Activated CD4-positive, alpha-beta T cell treated with anti-CD3 and anti-CD28 coated beads, Interleukin-2, amount 10 ng/mL, durations not matched to agents 7 days and 5 days (primary cell): ENCODE results near the gene CMTM2. TPM values are rescaled to one million over a fixed set of nuclear protein-coding genes. Genes with fewer than 3 reads are reported as not detected.
A peak's percentile ranks its signal among the peaks of the same experiment; 100 is the strongest.

Source experiments
- CTCF ChIA-PET: fragments of 350-600 bp; sonication (Branson Sonifier 250); formaldehyde crosslinking; loops from one replicate; lab custom pipeline; 2021; ENCODE audit warnings: antibody characterized with exemption; lab: Charles Lee
- POLR2A ChIA-PET: fragments of 350-600 bp; sonication (Branson Sonifier 250); formaldehyde crosslinking; loops from one replicate; lab custom pipeline; 2021; ENCODE audit warnings: antibody characterized with exemption; lab: Charles Lee
- DNase-seq: peaks from one replicate; pipeline ENCODE4 v3.0.0-alpha.2; 2020
- H3K27ac Mint-ChIP-seq: one replicate; pipeline ENCODE4 v1.8.0; 2021; ENCODE audit warnings: mild to moderate bottlenecking, moderate library complexity, mixed read lengths
- H3K27me3 Mint-ChIP-seq: one replicate; pipeline ENCODE4 v1.8.0; 2021; ENCODE audit warnings: mixed read lengths
- H3K36me3 Mint-ChIP-seq: one replicate; pipeline ENCODE4 v1.8.0; 2021; ENCODE audit warnings: low read depth, mixed read lengths
- H3K4me1 Mint-ChIP-seq: one replicate; pipeline ENCODE4 v1.8.0; 2021; ENCODE audit warnings: mixed read lengths
- H3K4me3 Mint-ChIP-seq: one replicate; pipeline ENCODE4 v1.8.0; 2021; ENCODE audit warnings: mild to moderate bottlenecking, moderate library complexity, mixed read lengths
- H3K9me3 Mint-ChIP-seq: one replicate; pipeline ENCODE4 v1.8.0; 2021; ENCODE audit warnings: mixed read lengths
- total RNA-seq, 2 experiments: library from RNA; stranded (reverse); gene quantifications; one replicate each; pipeline ENCODE4 v1.2.3, GENCODE V29; 2021

CMTM2 gene
- total RNA-seq, 2 experiments from 2014 or later: 0.73 to 0.97 TPM

DNA sequence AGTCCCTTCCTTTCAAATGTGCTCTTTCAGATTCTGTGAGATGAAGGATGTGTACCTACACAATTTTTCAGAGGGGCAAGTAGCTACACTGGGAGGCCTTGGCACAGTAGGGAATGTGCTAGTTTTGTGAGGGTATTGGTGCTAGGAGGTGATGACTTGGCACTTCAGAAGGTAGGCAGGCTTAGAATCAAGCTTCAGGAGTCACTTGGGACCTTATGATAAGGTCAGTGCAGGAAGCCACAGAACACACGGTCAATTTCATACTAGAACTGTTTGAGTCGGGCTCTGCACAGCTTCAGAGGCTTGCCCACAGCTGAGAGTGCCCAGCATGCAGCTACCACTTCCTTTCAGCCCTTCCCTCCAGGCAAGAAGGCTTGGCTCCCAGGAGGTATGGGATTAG, 6.9 kb upstream of the CMTM2 start:
- DNase-seq: no peak
- no peaks in the 10 kb centered on the region for H3K9me3 Mint-ChIP-seq
- no peak overlapping the region for H3K4me3 Mint-ChIP-seq
- ChIA-PET POLR2A (no interaction called here), CTCF (no interaction called here)
- peak overlapping the region; percentile 68 for H3K27ac Mint-ChIP-seq
- H3K27me3 Mint-ChIP-seq: peaks cover 5% of the 10 kb centered on the region
- H3K36me3 Mint-ChIP-seq: peaks cover 10% of the 10 kb centered on the region
- peaks cover 2% of the 10 kb centered on the region for H3K4me1 Mint-ChIP-seq

GRCh38 chr16:66574081-66574480, 5.2 kb upstream of the CMTM2 start:
- Mint-ChIP-seq H3K4me3 (no peak overlapping the region), H3K4me1 (peaks cover 11% of the 10 kb centered on the region), H3K36me3 (peaks cover 8% of the 10 kb centered on the region), H3K27ac (peak overlapping the region; percentile 2), H3K27me3 (peaks cover 21% of the 10 kb centered on the region), H3K9me3 (no peaks in the 10 kb centered on the region)
- CTCF ChIA-PET: interaction anchor here (0.6 to 1.7 kb wide), 5 partner anchors 12 to 93 kb away, joined by 3 to 6 read pairs (median 4); partner anchors contain the start of gene CKLF
- POLR2A ChIA-PET: interaction anchor here (0.6 kb wide), 1 partner anchor 70 kb away, joined by 7 read pairs; no protein-coding TSS in a partner anchor
- no peak for DNase-seq

GRCh38 chr16:66574531-66574930, 4.7 kb upstream of the CMTM2 start:
- Mint-ChIP-seq H3K4me3 (no peak overlapping the region), H3K4me1 (peaks cover 11% of the 10 kb centered on the region), H3K36me3 (peaks cover 7% of the 10 kb centered on the region), H3K9me3 (no peaks in the 10 kb centered on the region), H3K27me3 (peaks cover 25% of the 10 kb centered on the region), H3K27ac (no peak overlapping the region)
- CTCF ChIA-PET: interaction anchor here (1.7 kb wide), 1 partner anchor 22 kb away, joined by 6 read pairs; the partner anchor contains the start of gene CKLF
- POLR2A ChIA-PET: no interaction called here
- DNase-seq: no peak

- no peak overlapping the region for H3K4me3 Mint-ChIP-seq
- ChIA-PET CTCF (interaction anchor here (1.7 kb wide), 1 partner anchor 22 kb away, joined by 6 read pairs; the partner anchor contains the start of gene CKLF), POLR2A (no interaction called here)
- peaks cover 30% of the 10 kb centered on the region for H3K27me3 Mint-ChIP-seq
- peaks cover 5% of the 10 kb centered on the region for H3K36me3 Mint-ChIP-seq
- H3K27ac Mint-ChIP-seq: no peak overlapping the region
- peaks cover 15% of the 10 kb centered on the region for H3K4me1 Mint-ChIP-seq
- no peaks in the 10 kb centered on the region for H3K9me3 Mint-ChIP-seq
- DNase-seq: no peak
These were observed 4.2 kb upstream of the CMTM2 start for GRCh38 chr16:66575060-66575459.

- no peak for DNase-seq
- CTCF ChIA-PET: interaction anchor here (1.2 to 3.1 kb wide), 3 partner anchors 11 to 13 kb away, joined by 6 to 11 read pairs (median 7); no protein-coding TSS in a partner anchor
- Mint-ChIP-seq H3K4me3 (no peak overlapping the region), H3K9me3 (no peaks in the 10 kb centered on the region), H3K36me3 (peaks cover 5% of the 10 kb centered on the region), H3K27ac (no peak overlapping the region), H3K27me3 (peaks cover 40% of the 10 kb centered on the region), H3K4me1 (peaks cover 13% of the 10 kb centered on the region)
- POLR2A ChIA-PET: no interaction called here
These were observed 3.0 kb upstream of the CMTM2 start for GRCh38 chr16:66576296-66576695.

- no peaks in the 10 kb centered on the region for H3K9me3 Mint-ChIP-seq
- H3K4me3 Mint-ChIP-seq: no peak overlapping the region
- H3K27ac Mint-ChIP-seq: no peak overlapping the region
- peaks cover 40% of the 10 kb centered on the region for H3K27me3 Mint-ChIP-seq
- ChIA-PET POLR2A (no interaction called here), CTCF (interaction anchor here (1.1 to 1.7 kb wide), 6 partner anchors 9 to 104 kb away, joined by 3 to 6 read pairs (median 4); partner anchors contain the start of gene CKLF)
- peaks cover 5% of the 10 kb centered on the region for H3K36me3 Mint-ChIP-seq
- DNase-seq: no peak
- peaks cover 16% of the 10 kb centered on the region for H3K4me1 Mint-ChIP-seq
These were observed 1.4 kb downstream of the CMTM2 start for GRCh38 chr16:66580605-66581209.

DNA sequence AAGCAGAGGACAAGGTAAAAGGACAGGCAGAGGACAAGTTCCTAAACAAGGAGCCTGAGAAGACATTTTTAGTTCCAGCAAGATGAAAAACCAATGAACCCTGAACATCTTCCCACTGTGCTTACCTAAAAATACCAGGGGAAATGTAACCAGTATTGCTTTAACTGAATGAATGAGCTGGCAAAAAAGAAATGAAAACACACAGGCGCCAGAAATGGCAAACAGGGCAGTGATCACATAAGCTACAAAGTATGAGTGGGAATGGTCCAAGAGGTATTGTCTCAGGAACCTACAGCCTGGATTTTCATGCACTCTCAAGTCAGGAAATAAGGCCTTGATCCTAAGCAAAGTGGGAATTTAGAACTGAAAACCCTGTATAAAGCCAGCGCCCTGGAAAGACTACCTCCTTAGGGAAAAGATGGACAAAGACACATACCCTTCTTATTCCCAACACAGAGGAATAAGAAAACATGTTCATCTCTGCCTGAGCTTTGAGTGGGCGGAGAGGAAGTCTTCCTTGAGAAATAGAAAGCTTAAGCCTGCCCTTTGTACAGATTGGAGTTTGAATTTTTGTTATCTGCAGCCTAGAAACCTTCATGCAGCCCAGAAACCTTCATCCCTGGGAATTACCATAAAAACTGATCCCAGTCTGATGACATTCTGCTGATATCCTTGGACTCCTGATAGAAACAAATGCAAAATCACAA, 2.1 kb downstream of the CMTM2 start:
- peaks cover 40% of the 10 kb centered on the region for H3K27me3 Mint-ChIP-seq
- peaks cover 18% of the 10 kb centered on the region for H3K4me1 Mint-ChIP-seq
- CTCF ChIA-PET: interaction anchor here (1.0 to 1.6 kb wide), 5 partner anchors 8 to 105 kb away, joined by 3 to 5 read pairs (median 4); no protein-coding TSS in a partner anchor
- no peak overlapping the region for H3K4me3 Mint-ChIP-seq
- H3K9me3 Mint-ChIP-seq: no peaks in the 10 kb centered on the region
- no peak for DNase-seq
- no peak overlapping the region for H3K27ac Mint-ChIP-seq
- POLR2A ChIA-PET: no interaction called here
- H3K36me3 Mint-ChIP-seq: peaks cover 5% of the 10 kb centered on the region

- ChIA-PET POLR2A (no interaction called here), CTCF (interaction anchor here (0.7 to 1.6 kb wide), 4 partner anchors 12 to 24 kb away, joined by 3 to 4 read pairs (median 4); no protein-coding TSS in a partner anchor)
- Mint-ChIP-seq H3K4me3 (no peak overlapping the region), H3K4me1 (peaks cover 43% of the 10 kb centered on the region), H3K36me3 (no peaks in the 10 kb centered on the region), H3K27me3 (peaks cover 4% of the 10 kb centered on the region), H3K9me3 (no peaks in the 10 kb centered on the region), H3K27ac (peak overlapping the region; percentile 4)
- DNase-seq: no peak
These were observed 6.4 kb downstream of the CMTM2 start for GRCh38 chr16:66585481-66586239.

DNA sequence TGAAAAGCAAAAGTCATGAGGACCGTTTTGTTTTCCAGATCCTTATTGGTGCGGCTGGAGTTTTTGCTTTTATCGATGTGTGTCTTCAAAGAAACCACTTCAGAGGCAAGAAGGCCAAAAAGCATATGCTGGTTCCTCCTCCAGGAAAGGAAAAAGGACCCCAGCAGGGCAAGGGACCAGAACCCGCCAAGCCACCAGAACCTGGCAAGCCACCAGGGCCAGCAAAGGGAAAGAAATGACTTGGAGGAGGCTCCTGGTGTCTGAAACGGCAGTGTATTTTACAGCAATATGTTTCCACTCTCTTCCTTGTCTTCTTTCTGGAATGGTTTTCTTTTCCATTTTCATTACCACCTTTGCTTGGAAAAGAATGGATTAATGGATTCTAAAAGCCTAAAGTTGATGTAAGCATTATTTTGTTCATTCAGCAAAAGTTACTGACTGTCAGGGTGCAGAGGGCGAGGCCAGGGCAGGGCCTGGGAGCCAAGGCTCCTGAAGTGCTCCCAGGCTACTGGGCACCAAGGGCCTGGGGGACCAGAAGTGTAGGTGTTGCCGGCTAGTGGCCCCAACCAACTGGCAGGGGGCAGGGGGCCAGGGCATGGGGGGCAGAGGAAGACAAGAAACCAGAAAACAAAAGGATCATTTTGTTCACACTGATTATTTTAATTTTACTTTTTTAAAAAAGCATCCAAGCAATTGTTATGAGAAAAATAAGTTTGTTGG, 8.8 kb downstream of the CMTM2 start:
- POLR2A ChIA-PET: no interaction called here
- Mint-ChIP-seq H3K27ac (peak overlapping the region; percentile 36), H3K9me3 (no peaks in the 10 kb centered on the region), H3K27me3 (no peaks in the 10 kb centered on the region), H3K4me3 (no peak overlapping the region), H3K4me1 (peaks cover 53% of the 10 kb centered on the region), H3K36me3 (no peaks in the 10 kb centered on the region)
- CTCF ChIA-PET: interaction anchor here (1.3 kb wide), 2 partner anchors 11 to 63 kb away, joined by 4 to 7 read pairs; no protein-coding TSS in a partner anchor
- no peak for DNase-seq

DNA sequence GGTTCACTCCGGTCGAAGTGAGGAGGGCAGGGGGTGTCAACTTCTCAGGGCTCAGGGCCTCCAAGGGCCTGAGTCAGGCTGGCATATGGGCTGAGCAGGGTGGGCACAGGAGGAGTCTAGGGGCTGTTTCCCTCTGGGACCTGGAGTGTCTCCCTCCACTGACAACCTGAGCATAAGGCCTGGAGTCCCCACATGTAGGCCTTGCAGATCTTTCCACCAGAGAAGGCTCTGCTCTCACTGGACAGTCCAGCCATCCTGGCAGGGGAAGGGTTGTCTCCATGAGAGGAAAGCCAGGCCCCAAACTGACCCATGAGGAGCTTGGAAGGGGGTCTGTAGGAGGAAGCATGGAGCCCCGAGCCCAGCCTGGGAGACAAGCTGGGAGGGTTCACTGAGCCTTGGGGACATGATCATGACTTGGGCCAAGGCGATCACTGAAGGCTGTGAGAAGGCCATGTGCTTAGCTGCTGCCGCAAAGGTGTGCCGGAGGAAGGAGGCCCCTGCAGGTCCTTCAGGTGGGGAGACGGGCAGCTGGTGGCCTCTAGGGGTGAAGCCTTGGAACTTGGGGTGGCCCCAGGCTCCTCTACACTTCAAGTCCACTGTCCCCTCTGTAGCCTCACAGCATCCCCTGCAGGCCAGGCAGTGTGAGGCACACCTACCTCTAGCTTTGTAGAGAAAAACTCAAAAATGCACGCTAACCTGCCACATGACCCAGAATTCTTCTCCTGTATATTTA, 9.9 kb downstream of the CMTM2 start:
- peaks cover 53% of the 10 kb centered on the region for H3K4me1 Mint-ChIP-seq
- H3K27ac Mint-ChIP-seq: peak overlapping the region; percentile 71
- DNase-seq: peak; percentile 72
- H3K4me3 Mint-ChIP-seq: peak overlapping the region; percentile 49
- CTCF ChIA-PET: interaction anchor here (0.5 to 2.6 kb wide), 27 partner anchors 9 to 279 kb away, joined by 3 to 24 read pairs (median 5); partner anchors contain the start of gene CMTM2
- POLR2A ChIA-PET: interaction anchor here (0.6 to 1.3 kb wide), 2 partner anchors 19 to 36 kb away, joined by 3 to 4 read pairs; no protein-coding TSS in a partner anchor
- peaks cover 3% of the 10 kb centered on the region for H3K9me3 Mint-ChIP-seq
- no peaks in the 10 kb centered on the region for H3K36me3 Mint-ChIP-seq
- no peaks in the 10 kb centered on the region for H3K27me3 Mint-ChIP-seq

DNA sequence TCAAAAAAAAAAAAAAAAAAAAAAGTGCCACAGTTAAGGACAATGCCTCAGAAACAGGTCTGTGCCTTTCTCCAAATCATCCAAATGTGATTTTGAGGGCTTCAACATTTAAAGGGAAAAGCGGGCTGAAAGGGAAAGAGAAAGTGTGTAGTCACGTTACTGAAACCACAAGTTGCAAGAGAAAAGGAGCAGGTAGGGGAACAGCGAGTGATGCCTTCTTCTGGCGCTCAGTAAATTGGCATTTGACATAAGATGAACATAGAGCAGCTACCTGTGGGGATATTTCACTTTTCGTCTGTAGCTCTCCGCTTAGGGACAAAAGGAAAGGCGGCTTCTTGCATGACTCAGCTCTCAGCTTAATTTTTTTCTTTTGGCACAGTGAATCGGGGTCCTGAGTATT, 11.1 kb downstream of the CMTM2 start:
- H3K27ac Mint-ChIP-seq: peak overlapping the region; percentile 81
- H3K4me3 Mint-ChIP-seq: peak overlapping the region; percentile 67
- CTCF ChIA-PET: interaction anchor here (0.9 to 2.6 kb wide), 11 partner anchors 8 to 184 kb away, joined by 3 to 24 read pairs (median 9); no protein-coding TSS in a partner anchor
- POLR2A ChIA-PET: interaction anchor here (0.7 to 1.3 kb wide), 2 partner anchors 18 to 68 kb away, joined by 3 read pairs; no protein-coding TSS in a partner anchor
- peaks cover 3% of the 10 kb centered on the region for H3K9me3 Mint-ChIP-seq
- DNase-seq: peak; percentile 64
- H3K27me3 Mint-ChIP-seq: no peaks in the 10 kb centered on the region
- H3K36me3 Mint-ChIP-seq: no peaks in the 10 kb centered on the region
- H3K4me1 Mint-ChIP-seq: peaks cover 57% of the 10 kb centered on the region
